Transverse colon (tissue), 4 donors: ENCODE data around the gene MYBPC2.

Experiments used
- CTCF ChIP-seq, 5 experiments: fragments of 200-600 bp in 3 of 5; fragments of 450-650 bp in 2 of 5; sonication (generic) in 3 of 5; IDR thresholded peaks; 1 replicate in 2 of 5; 2 replicates in 3 of 5; pipeline ENCODE4 v1.5.1; 2016 to 2017; ENCODE audit warnings: antibody characterized with exemption in 5 of 5, inconsistent platforms in 3 of 5, mild to moderate bottlenecking in 2 of 5, moderate library complexity in 1 of 5
- EP300 ChIP-seq: sonication (generic); formaldehyde crosslinking; IDR thresholded peaks from one replicate; pipeline ENCODE4 v1.6.1; 2017; ENCODE audit warnings: antibody characterized with exemption, low read depth
- POLR2A ChIP-seq: fragments of 450-650 bp; IDR thresholded peaks from one replicate; pipeline ENCODE4 v1.6.1; 2016; ENCODE audit warnings: antibody characterized with exemption, mild to moderate bottlenecking, moderate library complexity
- POLR2AphosphoS5 ChIP-seq, 3 donors: sonication (generic); formaldehyde crosslinking; IDR thresholded peaks; one replicate each; pipeline ENCODE4 v1.6.1; 2016; ENCODE audit warnings: antibody characterized with exemption in 3 of 3

DNA sequence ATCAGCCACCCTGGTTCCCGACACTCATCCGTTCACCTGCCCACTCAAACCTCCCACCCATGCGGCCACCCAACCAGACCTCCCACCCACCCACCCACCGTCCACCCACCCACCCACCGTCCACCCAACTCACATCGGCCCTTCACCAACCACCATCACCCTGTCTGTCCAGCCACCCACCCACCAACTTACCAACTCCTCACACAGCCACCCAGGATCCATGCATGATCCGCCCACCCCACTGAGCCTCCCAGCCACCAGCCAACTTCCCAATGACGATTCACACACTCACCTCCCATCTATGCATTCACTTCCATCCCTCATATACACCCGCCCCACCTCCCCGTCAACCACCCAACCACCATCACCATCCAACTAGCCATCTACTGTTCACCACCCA, 74.0 kb downstream of the MYBPC2 start:
- TF ChIP-seq CTCF (IDR thresholded peaks at IDR 0.05) (no peak), POLR2AphosphoS5 (IDR thresholded peaks at IDR 0.05) (no peak), EP300 (no peak), POLR2A (no peak)
